ENCODE data around the gene DGCR2. TPM values are rescaled to one million over a fixed set of nuclear protein-coding genes. Genes with fewer than 3 reads are reported as not detected.

Gene DGCR2
- total and polyA plus RNA-seq, 2 donors (not counting 1 experiment from before 2014, with no cell fraction given): 34.3 to 39.5 TPM

DNA sequence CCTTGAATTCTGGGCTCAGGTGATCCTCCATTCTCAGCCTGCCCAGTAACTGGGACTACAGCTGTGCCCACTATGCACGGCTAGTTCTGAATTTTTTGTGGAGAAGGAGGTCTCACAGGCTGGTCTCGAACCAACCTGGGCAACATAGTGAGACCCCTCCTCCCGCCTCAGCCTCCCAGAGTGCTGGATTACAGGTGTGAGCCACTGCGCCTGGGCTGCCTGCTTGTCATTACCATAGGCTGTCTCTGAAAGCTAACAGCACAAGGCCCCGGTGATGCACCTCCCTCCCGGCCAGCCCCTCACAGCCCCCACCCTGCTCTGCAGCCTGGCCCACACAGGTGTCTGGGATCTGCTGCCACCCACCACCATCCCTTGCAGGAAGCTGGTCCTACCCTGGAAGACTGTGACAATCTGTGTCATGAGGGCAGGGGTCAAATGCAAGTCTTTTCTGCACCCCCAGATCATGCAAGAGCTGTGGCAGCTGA, 82.4 kb downstream of the DGCR2 start:
- Histone ChIP-seq H3K79me2 (ENCODE audit: control insufficient read depth, insufficient read depth, low read length) (no peaks in the 10 kb centered on the region), H4K20me1 (ENCODE audit: control insufficient read depth, extremely low read depth, insufficient read depth, low read length) (no peaks in the 10 kb centered on the region), H3K36me3 (ENCODE audit: control insufficient read depth, insufficient read depth, low read length) (peaks cover 16% of the 10 kb centered on the region), H3K9me3 (ENCODE audit: control insufficient read depth, insufficient read depth, low read depth, low read length) (no peaks in the 10 kb centered on the region), H3K4me1 (ENCODE audit: control insufficient read depth, extremely low read depth, insufficient read depth, low read length) (no peaks in the 10 kb centered on the region), H3K27me3 (ENCODE audit: control insufficient read depth, insufficient read depth, low read length) (no peaks in the 10 kb centered on the region), H3K4me2 (ENCODE audit: extremely low read depth, insufficient read depth, low read length) (no peak overlapping the region), H3K4me3 (replicated peaks in 1 of 4; ENCODE audit: control extremely low read depth in 1 of 4, insufficient read depth in 1 of 4, low read depth in 3 of 4, low read length in 4 of 4) (no peak overlapping the region), H3K9ac (ENCODE audit: insufficient read depth, low read length) (no peak overlapping the region), H2AFZ (ENCODE audit: low read length) (no peak overlapping the region), H3K27ac (ENCODE audit: insufficient read depth, low read length) (no peak overlapping the region)
- DNase-seq (ENCODE audit: low read depth in 2 of 2): no peak
- no peak for TF ChIP-seq EZH2 (IDR thresholded peaks at IDR 0.05; ENCODE audit: low read length, missing control alignments)
- TF ChIP-seq, protein P1, sequence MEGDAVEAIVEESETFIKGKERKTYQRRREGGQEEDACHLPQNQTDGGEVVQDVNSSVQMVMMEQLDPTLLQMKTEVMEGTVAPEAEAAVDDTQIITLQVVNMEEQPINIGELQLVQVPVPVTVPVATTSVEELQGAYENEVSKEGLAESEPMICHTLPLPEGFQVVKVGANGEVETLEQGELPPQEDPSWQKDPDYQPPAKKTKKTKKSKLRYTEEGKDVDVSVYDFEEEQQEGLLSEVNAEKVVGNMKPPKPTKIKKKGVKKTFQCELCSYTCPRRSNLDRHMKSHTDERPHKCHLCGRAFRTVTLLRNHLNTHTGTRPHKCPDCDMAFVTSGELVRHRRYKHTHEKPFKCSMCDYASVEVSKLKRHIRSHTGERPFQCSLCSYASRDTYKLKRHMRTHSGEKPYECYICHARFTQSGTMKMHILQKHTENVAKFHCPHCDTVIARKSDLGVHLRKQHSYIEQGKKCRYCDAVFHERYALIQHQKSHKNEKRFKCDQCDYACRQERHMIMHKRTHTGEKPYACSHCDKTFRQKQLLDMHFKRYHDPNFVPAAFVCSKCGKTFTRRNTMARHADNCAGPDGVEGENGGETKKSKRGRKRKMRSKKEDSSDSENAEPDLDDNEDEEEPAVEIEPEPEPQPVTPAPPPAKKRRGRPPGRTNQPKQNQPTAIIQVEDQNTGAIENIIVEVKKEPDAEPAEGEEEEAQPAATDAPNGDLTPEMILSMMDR (conservative IDR thresholded peaks at IDR 0.05 in 1 of 2, IDR thresholded peaks at IDR 0.05 in 1 of 2; ENCODE audit: low read depth in 1 of 2, low read length in 2 of 2): no peak

DNA sequence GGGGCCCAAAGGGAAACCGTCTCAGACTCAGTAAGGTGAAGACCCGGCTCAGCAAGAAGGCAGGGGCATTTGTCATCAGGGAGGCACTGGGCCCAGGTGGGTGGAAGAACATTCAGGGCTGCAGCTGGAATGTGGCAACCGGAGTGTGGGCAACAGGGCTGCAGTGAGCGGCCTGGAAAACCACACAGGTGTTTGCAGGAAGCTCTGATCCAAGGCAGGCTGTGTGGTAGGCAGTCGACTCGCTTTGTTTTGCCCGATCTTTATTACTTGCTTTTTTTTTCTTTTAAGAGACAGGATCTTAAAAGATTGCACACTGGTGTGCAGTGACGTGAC, 82.8 kb downstream of the DGCR2 start:
- no peak overlapping the region for H3K27ac ChIP-seq (ENCODE audit: insufficient read depth, low read length)
- H3K4me2 ChIP-seq (ENCODE audit: extremely low read depth, insufficient read depth, low read length): no peak overlapping the region
- no peak overlapping the region for H3K4me3 ChIP-seq (replicated peaks in 1 of 4; ENCODE audit: control extremely low read depth in 1 of 4, insufficient read depth in 1 of 4, low read depth in 3 of 4, low read length in 4 of 4)
- H3K4me1 ChIP-seq (ENCODE audit: control insufficient read depth, extremely low read depth, insufficient read depth, low read length): no peaks in the 10 kb centered on the region
- H3K27me3 ChIP-seq (ENCODE audit: control insufficient read depth, insufficient read depth, low read length): no peaks in the 10 kb centered on the region
- no peak for DNase-seq (ENCODE audit: low read depth in 2 of 2)
- H3K9ac ChIP-seq (ENCODE audit: insufficient read depth, low read length): no peak overlapping the region
- H3K36me3 ChIP-seq (ENCODE audit: control insufficient read depth, insufficient read depth, low read length): peaks cover 15% of the 10 kb centered on the region
- TF ChIP-seq, protein P1 (conservative IDR thresholded peaks at IDR 0.05 in 1 of 2, IDR thresholded peaks at IDR 0.05 in 1 of 2; ENCODE audit: low read depth in 1 of 2, low read length in 2 of 2): no peak
- TF ChIP-seq EZH2 (IDR thresholded peaks at IDR 0.05; ENCODE audit: low read length, missing control alignments): no peak
- H4K20me1 ChIP-seq (ENCODE audit: control insufficient read depth, extremely low read depth, insufficient read depth, low read length): no peaks in the 10 kb centered on the region
- no peaks in the 10 kb centered on the region for H3K79me2 ChIP-seq (ENCODE audit: control insufficient read depth, insufficient read depth, low read length)
- H3K9me3 ChIP-seq (ENCODE audit: control insufficient read depth, insufficient read depth, low read depth, low read length): no peaks in the 10 kb centered on the region
- H2AFZ ChIP-seq (ENCODE audit: low read length): no peak overlapping the region

DNA sequence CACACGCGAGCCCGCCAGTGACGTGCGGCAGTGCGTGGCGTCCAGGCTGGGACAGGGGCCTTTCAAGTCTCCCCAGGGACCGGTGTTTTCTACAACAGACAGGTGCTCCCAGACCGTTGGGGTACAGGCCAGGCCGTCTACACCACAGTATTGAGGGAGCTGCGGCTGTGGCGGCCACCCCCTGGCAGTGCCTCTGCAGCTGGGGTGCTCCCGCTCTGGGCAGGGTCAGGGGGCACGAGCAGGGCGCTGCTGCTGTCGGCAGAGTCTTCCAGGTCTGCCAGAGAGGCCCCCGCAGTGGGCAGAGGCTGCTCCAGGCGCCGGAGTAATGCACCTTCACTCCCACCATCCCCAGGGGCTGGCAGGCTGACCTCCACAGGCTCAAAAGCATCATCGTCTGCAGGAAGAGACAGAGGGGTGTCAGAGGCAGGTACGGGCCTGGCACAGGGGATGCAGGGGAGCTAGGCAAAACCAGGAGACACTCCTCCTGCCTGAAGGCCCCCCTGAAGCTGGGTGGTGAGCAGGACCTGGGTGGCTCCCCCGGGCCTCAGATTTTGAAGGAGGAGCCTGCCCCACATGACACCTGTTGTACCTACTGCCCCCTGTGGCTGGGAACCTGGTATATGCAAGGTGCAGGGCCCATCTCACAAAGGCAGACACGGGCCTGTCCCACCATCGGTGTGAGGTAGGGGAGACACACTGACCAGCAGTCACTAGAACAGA, 83.3 kb downstream of the DGCR2 start:
- peaks cover 12% of the 10 kb centered on the region for H3K36me3 ChIP-seq (ENCODE audit: control insufficient read depth, insufficient read depth, low read length)
- no peak for TF ChIP-seq EZH2 (IDR thresholded peaks at IDR 0.05; ENCODE audit: low read length, missing control alignments)
- TF ChIP-seq, protein P1 (conservative IDR thresholded peaks at IDR 0.05 in 1 of 2, IDR thresholded peaks at IDR 0.05 in 1 of 2; ENCODE audit: low read depth in 1 of 2, low read length in 2 of 2): no peak
- H3K9ac ChIP-seq (ENCODE audit: insufficient read depth, low read length): no peak overlapping the region
- H3K4me3 ChIP-seq (replicated peaks in 1 of 4; ENCODE audit: control extremely low read depth in 1 of 4, insufficient read depth in 1 of 4, low read depth in 3 of 4, low read length in 4 of 4): no peak overlapping the region
- H3K27me3 ChIP-seq (ENCODE audit: control insufficient read depth, insufficient read depth, low read length): no peaks in the 10 kb centered on the region
- H3K4me2 ChIP-seq (ENCODE audit: extremely low read depth, insufficient read depth, low read length): no peak overlapping the region
- no peaks in the 10 kb centered on the region for H3K79me2 ChIP-seq (ENCODE audit: control insufficient read depth, insufficient read depth, low read length)
- H3K27ac ChIP-seq (ENCODE audit: insufficient read depth, low read length): no peak overlapping the region
- H3K9me3 ChIP-seq (ENCODE audit: control insufficient read depth, insufficient read depth, low read depth, low read length): no peaks in the 10 kb centered on the region
- no peaks in the 10 kb centered on the region for H3K4me1 ChIP-seq (ENCODE audit: control insufficient read depth, extremely low read depth, insufficient read depth, low read length)
- H2AFZ ChIP-seq (ENCODE audit: low read length): no peak overlapping the region
- H4K20me1 ChIP-seq (ENCODE audit: control insufficient read depth, extremely low read depth, insufficient read depth, low read length): no peaks in the 10 kb centered on the region
- no peak for DNase-seq (ENCODE audit: low read depth in 2 of 2)
